ENCODE data around the gene SEMA5A. TPM values are rescaled to one million over a fixed set of nuclear protein-coding genes. Genes with fewer than 3 reads are reported as not detected.

SEMA5A gene
- total and polyA plus RNA-seq, 11 donors: 4.6 to 71.5 (median 33.8) TPM

GRCh38 chr5:9387879-9388278, 158.0 kb downstream of the SEMA5A start:
- H3K9me3 ChIP-seq: no peaks in the 10 kb centered on the region
- H3K4me3 ChIP-seq: no peak overlapping the region
- no peaks in the 10 kb centered on the region for H3K27me3 ChIP-seq
- no peak overlapping the region for H3K27ac ChIP-seq
- WGBS, 4 donors: 74 to 88% (median 81%) methylated on average over 3 of the region's 3 CpGs
- H3K4me1 ChIP-seq: peaks cover 0 to 50% (median 8%) of the 10 kb centered on the region in 12 donors
- H3K36me3 ChIP-seq: no peaks in the 10 kb centered on the region
- DNase-seq (no peak), ATAC-seq (no peak)
- TF ChIP-seq CTCF (IDR thresholded peaks at IDR 0.05): no peak
- no peak for TF ChIP-seq POLR2A (IDR thresholded peaks at IDR 0.05)
- intact Hi-C loops (cut with DNase I): no loop called here

GRCh38 chr5:9386945-9387344, 158.9 kb downstream of the SEMA5A start:
- TF ChIP-seq CTCF (IDR thresholded peaks at IDR 0.05): no peak
- no peak for TF ChIP-seq POLR2A (IDR thresholded peaks at IDR 0.05)
- no peaks in the 10 kb centered on the region for H3K36me3 ChIP-seq
- no peak for ATAC-seq
- H3K4me1 ChIP-seq: peaks cover 0 to 41% (median 5%) of the 10 kb centered on the region in 12 donors
- WGBS, 4 donors: 86 to 96% (median 88%) methylated on average over 4 of the region's 4 CpGs
- H3K9me3 ChIP-seq: no peaks in the 10 kb centered on the region
- no peak overlapping the region for H3K4me3 ChIP-seq
- DNase-seq: no peak
- H3K27me3 ChIP-seq: no peaks in the 10 kb centered on the region
- no peak overlapping the region for H3K27ac ChIP-seq
- intact Hi-C loops (cut with DNase I): no loop called here

- no peak for ATAC-seq
- no peak for TF ChIP-seq CTCF (IDR thresholded peaks at IDR 0.05)
- no peak for TF ChIP-seq POLR2A (IDR thresholded peaks at IDR 0.05)
Observed at GRCh38 chr5:9382522-9382921, 163.4 kb downstream of the SEMA5A start.

GRCh38 chr5:9381464-9381863, 164.4 kb downstream of the SEMA5A start:
- peaks cover 0 to 24% (median 0%) of the 10 kb centered on the region in 9 donors for H3K36me3 ChIP-seq
- ATAC-seq (no peak), DNase-seq (no peak)
- H3K27me3 ChIP-seq: no peaks in the 10 kb centered on the region
- H3K27ac ChIP-seq: no peak overlapping the region
- no peak overlapping the region for H3K4me3 ChIP-seq
- peaks cover 0 to 12% (median 0%) of the 10 kb centered on the region in 12 donors for H3K4me1 ChIP-seq
- H3K9me3 ChIP-seq: no peaks in the 10 kb centered on the region
- intact Hi-C loops (cut with DNase I): no loop called here
- TF ChIP-seq POLR2A (IDR thresholded peaks at IDR 0.05) (no peak), CTCF (IDR thresholded peaks at IDR 0.05) (no peak)

More at GRCh38 chr5:9382522-9382921, 163.4 kb downstream of the SEMA5A start:
- H3K4me1 ChIP-seq: peaks cover 0 to 12% (median 0%) of the 10 kb centered on the region in 12 donors
- H3K9me3 ChIP-seq: no peaks in the 10 kb centered on the region
- H3K36me3 ChIP-seq: peaks cover 0 to 22% (median 0%) of the 10 kb centered on the region in 9 donors
- 70 to 86% (median 81%) methylated on average over 1 of the region's 1 CpG for WGBS, 4 donors
- H3K4me3 ChIP-seq: no peak overlapping the region
- H3K27ac ChIP-seq: no peak overlapping the region
- no peak for DNase-seq
- H3K27me3 ChIP-seq: no peaks in the 10 kb centered on the region
- intact Hi-C loops (cut with DNase I): no loop called here
